ENCODE results near the gene CDC42EP2.

The CDC42EP2 gene

DNA sequence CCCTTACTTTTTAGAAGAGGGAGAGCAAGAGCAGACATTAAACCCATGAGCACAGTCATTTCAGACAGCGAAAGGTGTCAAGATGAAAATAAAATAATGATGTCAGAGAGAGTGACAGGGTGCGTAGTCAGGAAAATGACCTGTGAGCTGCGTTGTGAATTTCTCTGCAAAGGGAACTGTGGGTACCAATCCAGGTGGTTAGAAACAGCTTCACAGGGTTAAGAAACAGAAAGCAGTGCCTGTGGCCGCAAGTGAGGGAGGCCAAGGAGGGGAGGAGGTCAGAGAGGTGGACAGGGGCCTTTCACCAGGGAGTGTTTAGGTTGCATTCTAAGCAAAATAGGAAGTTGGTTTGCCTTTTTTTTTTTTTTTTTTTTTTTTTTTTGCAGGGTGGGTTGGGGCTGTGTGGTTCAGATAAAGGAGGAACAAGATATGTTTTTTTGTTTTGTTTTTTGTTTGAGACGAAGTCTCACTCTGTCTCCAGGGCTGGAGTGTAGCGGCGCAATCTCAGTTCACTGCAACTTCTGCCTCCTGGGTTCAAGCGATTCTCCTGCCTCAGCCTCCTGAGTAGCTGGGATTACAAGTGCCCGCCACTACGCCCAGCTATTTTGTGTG lies 47.8 kb downstream of the CDC42EP2 start:
- no peak for DNase-seq

DNA sequence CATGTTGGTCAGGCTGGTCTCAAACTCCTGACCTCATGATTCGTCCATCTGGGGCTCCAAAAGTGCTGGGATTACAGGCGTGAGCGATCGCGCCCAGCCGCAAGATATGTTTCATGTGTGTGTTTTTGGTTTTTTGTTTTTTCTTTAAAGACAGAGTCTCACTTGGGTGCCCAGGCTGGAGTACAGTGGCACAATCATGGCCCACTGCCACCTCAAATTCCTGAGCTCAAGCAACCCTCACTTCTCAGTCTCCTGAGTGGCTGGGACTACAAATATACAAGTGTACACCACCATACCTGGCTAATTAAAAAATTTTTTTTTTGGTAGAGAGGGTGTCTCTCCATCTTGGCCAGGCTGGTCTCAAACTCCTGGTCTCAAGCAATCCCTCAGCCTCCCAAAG lies 48.3 kb downstream of the CDC42EP2 start:
- no peak for DNase-seq

DNA sequence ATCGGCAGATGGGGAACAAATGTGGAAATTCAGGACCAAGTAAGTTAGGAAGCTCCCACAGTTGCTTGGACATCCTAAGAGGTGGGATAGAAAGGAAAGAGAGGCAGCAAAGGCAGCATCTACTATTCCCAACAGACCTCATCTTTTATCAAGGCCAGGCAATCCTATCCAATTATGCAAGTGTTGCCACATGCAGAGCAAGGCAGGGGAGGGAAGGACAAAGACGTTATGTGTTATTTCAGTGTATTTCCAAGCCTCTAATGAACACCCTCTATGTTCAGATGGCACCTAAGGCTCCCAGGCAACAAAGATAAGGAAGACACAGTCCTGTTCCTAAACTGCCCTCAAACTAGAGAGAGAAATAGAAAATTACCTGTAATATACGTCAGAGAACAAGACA lies 49.1 kb downstream of the CDC42EP2 start:
- DNase-seq: no peak

DNA sequence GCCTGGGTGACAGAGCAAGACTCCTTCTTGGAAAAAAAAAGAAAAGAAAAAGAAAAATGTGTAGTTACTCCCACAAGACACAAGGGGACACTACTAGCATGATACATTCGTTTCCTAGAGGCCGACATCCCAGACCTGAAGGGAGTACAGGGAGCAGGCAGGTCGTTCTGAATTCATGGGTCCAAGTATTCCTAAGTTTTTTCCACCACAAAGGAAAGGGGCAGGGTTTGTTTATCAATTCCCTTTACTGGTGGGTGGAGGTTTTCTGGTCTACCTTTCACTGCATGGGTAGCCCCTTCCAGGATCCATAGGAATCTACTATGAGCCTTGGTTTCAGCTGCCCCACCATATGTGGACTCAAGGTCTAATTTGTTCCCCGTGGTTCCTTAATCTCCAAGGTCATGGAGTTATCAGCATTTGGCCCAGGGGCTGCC lies 51.7 kb downstream of the CDC42EP2 start:
- peak; percentile 45 for DNase-seq

DNA sequence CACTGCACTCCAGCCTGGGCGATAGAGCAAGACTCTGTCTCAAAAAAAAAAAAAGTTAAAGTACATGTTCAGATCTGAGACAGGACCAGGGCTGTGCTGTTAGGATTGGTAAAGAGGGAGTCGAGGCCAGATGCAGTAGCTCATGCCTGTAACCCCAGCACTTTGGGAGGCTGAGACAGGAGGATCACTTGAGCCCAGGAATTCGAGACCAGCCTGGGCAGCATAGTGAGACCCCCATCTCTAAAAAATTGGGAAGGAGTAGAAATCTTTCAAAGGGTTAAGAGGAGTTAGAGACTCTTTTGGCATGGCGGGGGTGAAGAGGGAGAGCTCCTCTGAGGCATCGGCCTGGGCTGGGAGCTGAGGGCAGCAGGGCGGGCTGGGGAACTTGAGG lies 56.0 kb downstream of the CDC42EP2 start:
- DNase-seq: no peak
